HG03135 (cell line): ENCODE measurements around the gene TBC1D22A.
"Not testable (repeated sequence)": the region's sequence is repeated elsewhere in the genome, so short reads cannot be mapped to it uniquely, and the experiment has no call there.

Experiments
- ATAC-seq: cut with Tn5 transposase; IDR thresholded peaks from one replicate; pipeline ENCODE4 v1.9.1; 2021; ENCODE audit warnings: mild to moderate bottlenecking, moderate library complexity; ENCODE audit not compliant: unreplicated experiment

TBC1D22A gene

GRCh38 chr22:47124451-47124881 lies 362.0 kb downstream of the TBC1D22A start:
- ATAC-seq, result no peak

- ATAC-seq, result no peak
These were observed 362.5 kb downstream of the TBC1D22A start for GRCh38 chr22:47124961-47125360.

- no peak for ATAC-seq
These were observed 363.2 kb downstream of the TBC1D22A start for GRCh38 chr22:47125603-47126002.

- ATAC-seq, result no peak
These were observed 363.9 kb downstream of the TBC1D22A start for GRCh38 chr22:47126344-47126811.

- no peak for ATAC-seq
These were observed 365.0 kb downstream of the TBC1D22A start for GRCh38 chr22:47127441-47127871.

GRCh38 chr22:47128216-47128615 lies 365.8 kb downstream of the TBC1D22A start:
- no peak for ATAC-seq

GRCh38 chr22:47128622-47129215 lies 366.3 kb downstream of the TBC1D22A start:
- no peak for ATAC-seq

- no peak for ATAC-seq
These were observed 367.6 kb downstream of the TBC1D22A start for GRCh38 chr22:47129902-47130635.

- ATAC-seq, result no peak
These were observed 368.6 kb downstream of the TBC1D22A start for GRCh38 chr22:47130883-47131631.

- ATAC-seq, result no peak
These were observed 369.4 kb downstream of the TBC1D22A start for GRCh38 chr22:47131632-47132427.

GRCh38 chr22:47132428-47132825 lies 370.0 kb downstream of the TBC1D22A start:
- no peak for ATAC-seq

- ATAC-seq, result no peak
These were observed 370.9 kb downstream of the TBC1D22A start for GRCh38 chr22:47133061-47133969.

GRCh38 chr22:47134222-47134621 lies 371.8 kb downstream of the TBC1D22A start:
- no peak for ATAC-seq

GRCh38 chr22:47135338-47135737 lies 372.9 kb downstream of the TBC1D22A start:
- ATAC-seq, result no peak

GRCh38 chr22:47136050-47136449 lies 373.6 kb downstream of the TBC1D22A start:
- no peak for ATAC-seq

GRCh38 chr22:47136671-47137070 lies 374.2 kb downstream of the TBC1D22A start:
- no peak for ATAC-seq

- ATAC-seq, result no peak
These were observed 376.8 kb downstream of the TBC1D22A start for GRCh38 chr22:47139013-47139789.

GRCh38 chr22:47139790-47140119 lies 377.3 kb downstream of the TBC1D22A start:
- ATAC-seq, result no peak

GRCh38 chr22:47140975-47141374 lies 378.5 kb downstream of the TBC1D22A start:
- ATAC-seq, result not testable (repeated sequence)
